NCI-H1417 (cell line): ENCODE results near the gene DCST2.

Experiments used
- DNase-seq, 3 experiments: peaks; one replicate each; lab custom pipeline; 2025; lab: John Stamatoyannopoulos, UW

Gene DCST2

DNA sequence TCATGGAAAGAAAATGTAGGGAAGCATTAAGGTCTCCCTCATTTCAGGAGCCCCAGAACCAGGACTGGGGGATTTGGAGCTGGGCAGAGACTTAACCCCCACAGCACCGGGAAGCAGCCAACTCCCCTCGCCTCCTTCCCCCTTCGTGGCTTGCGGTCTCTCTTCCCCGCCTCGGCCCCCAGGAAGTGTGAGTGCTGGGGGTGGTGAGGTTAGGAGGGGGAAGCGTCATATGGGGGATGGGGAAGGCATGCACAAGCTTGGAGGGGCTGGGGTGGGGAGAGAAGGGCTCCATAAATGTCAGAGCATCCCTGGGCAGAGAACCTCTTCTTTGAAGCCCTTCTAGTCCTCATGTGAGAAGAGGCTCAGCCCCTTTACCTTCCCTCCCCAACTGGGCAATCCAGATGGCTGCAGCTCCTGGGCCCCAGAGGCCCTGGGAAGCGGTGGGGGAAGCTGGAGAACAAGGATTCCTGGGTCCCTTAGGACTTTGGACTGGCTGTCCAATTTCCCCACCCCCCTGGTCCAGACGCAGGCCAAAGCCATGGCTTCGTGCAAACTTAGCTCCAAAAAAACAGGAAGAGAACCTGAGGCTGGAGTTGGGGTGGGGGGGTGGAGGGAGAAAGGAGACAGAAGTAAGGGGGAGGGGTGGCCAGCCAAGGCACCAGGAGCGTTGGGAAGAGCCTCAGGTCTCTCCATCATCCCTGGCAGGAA lies 23.2 kb downstream of the DCST2 start:
- no peak for DNase-seq

DNA sequence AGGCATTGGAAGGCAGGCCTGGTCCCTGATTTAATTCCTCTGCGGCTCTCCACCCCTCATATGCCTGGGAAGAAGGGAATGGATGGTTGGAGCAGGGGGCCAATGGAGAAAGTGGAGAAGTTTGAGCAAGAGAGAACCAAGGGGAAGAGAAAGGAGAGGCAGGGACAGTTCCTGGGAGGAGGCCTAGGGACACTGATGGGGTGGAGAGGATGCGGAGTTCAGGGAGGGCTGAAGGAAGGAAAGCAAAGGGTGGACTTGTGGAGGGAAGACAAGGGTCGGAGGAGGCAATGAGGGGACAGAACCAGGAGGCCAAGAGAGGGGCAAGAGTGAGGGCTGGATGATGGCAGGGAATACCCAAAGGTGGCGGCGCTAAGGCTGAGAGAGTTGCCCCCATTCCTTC lies 23.8 kb downstream of the DCST2 start:
- DNase-seq: no peak

DNA sequence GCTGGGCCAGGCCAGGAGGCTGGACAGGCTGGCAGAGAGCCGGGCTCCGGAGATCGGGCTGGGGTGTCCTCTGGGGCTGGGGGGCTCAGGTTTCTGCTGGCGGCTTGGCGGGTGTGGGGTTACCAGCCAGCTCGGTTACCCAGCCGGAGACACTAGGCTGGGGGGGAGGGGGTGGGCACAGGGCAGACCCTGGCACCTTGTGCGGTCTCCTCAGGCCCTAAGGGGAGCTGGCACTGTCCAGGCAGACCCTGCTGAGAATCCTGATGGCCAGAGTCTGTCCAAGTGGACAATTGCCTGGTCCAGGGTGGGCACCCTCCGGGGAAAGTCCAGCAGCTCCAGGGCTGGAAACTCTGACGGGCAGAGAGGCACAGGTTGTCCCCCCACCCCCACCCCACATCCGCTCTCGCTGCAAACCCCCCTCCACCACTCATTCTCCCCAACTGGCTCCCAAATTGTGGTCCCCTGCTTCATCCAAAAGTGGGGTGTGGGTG lies 24.3 kb downstream of the DCST2 start:
- no peak for DNase-seq

DNA sequence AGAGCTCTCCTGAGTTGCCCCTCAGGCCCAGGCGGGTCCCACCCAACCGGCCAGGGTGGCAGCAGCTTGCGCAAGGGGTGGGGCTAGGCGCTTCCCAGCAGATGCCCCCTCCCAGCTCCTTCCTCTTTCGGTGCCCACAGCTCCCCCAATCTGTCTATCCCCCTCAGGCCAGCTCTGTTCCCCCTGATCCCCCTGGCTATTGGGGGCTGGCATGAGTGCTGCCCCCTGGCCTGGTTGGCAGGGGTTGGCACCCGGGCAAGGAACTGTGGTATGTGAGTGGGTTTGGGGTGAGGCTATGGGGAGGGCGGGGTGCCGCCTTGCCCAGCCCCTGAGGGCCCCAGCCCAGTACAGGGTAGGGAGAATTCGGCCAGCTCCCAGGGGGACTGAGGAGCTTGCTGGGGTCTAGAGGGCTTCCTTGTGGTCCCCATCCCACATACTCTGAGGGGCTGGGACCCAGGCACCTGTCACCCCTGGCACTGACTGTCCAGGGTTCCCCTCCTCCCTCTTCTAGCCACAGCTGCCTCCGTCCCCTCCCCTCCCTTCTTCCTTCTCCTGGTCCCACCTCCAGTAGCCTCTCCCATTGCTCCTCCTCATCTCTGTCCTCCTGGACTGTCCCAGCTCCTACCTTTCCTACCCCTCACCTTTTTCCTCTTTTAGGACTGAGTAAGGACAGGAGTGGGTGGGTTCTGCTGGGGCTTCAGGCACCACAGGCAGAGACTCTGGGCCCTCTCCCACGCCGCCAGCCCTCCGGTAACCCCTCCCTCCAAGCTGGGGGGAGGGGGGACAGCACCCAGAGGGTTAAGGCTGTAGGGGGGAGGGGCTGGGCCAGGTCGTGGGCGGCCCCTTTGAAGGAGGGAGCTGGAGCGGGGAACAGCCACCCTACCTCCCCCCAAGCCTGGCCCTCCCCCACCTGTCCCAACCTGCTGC lies 25.3 kb downstream of the DCST2 start:
- DNase-seq: no peak

DNA sequence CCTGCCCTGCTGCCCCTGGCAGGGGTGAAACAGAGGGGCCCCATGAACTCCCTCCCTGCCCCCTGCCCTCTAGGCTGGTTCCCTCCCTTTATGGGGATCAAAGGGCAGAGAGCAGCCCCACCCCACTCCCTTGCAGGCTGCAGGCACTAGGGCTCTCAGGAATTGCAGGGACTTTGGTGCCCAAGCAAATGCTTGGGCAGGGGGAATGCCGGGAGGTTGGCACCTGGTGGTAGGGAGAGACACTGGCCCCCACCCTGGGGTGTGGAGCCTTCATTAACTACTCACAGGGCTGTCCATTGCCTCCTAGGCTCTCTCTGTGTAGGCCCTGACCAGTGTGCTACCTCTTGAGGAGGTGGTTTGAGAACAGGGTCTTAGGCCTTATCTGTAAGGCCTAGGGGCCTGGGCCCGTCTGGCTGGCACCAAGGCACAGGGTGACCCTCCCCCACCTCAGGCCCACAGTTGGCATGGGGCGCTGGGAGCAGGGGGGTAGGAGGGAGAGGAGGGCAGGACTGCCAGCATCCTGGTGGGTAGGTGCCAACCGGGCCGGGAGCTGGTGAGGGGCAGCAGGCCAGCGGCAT lies 26.2 kb downstream of the DCST2 start:
- DNase-seq: no peak

DNA sequence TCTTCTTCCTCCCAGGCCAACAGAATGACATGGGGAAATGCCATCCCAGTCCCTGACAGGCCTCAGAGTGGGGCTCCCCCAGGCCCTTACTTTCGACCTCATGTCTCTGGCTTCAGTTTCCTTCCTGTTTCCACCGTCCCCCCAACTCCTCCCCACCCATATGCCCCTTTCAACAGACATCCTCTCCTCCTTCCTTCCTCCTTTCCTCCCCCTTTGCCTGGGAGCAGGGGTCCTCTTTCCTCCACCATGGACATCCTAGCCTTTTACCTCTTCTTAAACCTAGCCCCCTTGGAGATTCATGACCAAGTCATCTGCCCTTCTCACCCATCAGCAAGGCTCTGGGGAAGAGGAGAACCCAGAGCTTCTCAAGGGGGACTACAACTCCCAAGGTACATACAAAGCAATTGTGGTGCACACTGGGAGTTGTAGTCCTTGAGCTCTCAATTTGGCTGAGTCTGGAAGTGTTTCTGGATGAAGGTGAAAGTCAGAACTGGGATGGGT lies 26.9 kb downstream of the DCST2 start:
- DNase-seq: peak in 1 of 3 experiments; percentile 26

GRCh38 chr1:155005076-155006011 lies 28.2 kb downstream of the DCST2 start:
- DNase-seq: peak in 2 of 3 experiments; percentile 64 to 67

GRCh38 chr1:155004352-155005075 lies 29.1 kb downstream of the DCST2 start:
- peak in 2 of 3 experiments; percentile 56 to 64 for DNase-seq

DNA sequence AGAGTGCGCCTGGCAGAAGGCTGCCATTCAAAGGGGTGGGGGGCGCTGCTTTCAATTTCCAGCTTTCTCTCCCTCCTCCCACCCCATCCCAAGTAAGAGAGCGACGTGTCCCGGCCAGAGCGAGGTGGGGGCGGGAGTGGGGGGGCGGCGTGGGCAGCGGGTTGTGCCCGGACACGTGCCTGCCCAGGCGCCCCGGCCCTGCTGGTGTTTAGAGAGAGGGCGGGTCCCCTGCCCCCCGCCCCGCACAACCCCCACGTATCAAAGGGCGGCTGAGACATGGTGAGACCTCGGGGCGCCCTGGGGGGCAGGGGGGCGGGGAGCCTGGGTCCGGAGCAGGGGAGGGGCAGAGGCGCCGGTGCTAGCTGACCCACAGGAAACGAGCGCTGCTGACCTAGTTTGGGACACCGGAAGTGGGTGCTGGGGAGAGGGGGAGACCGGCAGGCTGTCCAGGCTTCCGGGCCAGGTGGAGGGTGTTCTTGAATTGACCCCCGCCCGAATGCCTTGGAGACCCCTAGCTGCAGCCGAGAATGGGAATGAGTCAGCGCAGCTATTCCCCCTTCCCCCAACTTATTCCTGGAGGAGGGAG lies 29.7 kb downstream of the DCST2 start:
- peak in 2 of 3 experiments; percentile 67 to 77 for DNase-seq

DNA sequence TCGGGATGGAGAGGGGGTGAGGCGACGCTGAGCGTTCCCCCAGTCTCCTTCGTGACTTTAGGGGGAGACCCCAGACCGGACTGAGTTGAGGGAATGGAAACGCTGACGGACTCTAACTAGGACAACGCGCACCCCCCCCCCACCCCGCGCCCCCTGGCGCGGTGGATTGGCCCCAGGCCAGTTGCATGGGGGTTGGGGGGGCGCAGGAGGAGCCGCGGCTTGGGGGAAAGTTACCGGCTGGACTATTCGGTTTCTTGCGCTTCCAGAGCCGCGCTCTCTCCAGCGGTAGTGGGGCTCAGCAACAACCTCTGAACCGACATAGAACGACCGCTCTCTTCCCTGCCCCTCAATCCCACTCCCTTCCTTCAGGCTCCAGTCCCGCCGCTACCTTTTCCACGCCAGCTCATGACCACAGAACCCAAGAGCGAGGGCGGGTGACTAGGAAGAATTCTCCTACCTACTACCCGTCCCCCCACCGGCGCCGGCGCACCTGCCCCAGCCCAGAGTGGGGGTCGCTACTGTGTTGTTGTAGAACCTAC lies 30.3 kb downstream of the DCST2 start:
- peak; percentile 32 to 77 (median 74) for DNase-seq

DNA sequence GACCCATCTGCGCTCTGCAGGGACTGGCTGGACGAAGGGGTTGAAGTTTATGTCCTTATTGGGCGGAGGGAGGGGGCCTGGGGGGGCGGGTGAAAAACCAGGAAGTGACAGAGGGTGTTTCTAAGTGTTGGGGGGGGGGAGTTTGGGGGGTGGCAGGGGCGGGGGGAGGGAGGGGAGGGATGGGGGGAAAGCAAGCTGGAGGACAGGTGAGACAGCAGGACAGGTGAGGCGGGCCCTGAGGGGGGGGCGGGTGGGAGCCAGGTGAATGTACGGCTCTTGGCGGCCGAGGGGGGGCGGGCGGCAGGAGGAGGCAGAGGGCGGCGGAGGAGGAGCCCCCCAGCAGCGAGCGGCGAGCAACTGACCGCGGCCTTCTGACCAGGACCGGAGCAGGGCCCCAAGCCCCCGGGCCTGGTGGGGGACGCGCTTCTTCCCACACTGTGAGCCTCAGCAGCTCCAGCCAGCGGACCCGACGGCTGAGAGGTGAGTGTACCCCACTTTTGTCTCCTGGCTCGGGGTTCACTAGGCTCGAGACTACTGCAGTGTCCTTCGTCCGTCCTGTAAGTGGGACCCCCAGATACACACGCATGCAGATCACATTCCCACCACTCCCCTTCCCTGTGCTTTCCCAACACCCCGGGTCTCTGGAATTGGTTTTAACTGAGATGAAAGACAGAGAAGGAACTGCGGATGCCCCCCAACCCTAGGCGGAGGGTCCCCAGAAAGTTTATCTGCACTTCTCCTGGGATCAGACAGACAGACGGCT lies 30.9 kb downstream of the DCST2 start, which contains the start of gene ZBTB7B:
Gene ZBTB7B (plus strand): TSS at position 339 of the 763 bp plus-strand sequence. CDS start 11,859 bp downstream, outside the sequence.
- peak; percentile 44 to 73 (median 71) for DNase-seq

DNA sequence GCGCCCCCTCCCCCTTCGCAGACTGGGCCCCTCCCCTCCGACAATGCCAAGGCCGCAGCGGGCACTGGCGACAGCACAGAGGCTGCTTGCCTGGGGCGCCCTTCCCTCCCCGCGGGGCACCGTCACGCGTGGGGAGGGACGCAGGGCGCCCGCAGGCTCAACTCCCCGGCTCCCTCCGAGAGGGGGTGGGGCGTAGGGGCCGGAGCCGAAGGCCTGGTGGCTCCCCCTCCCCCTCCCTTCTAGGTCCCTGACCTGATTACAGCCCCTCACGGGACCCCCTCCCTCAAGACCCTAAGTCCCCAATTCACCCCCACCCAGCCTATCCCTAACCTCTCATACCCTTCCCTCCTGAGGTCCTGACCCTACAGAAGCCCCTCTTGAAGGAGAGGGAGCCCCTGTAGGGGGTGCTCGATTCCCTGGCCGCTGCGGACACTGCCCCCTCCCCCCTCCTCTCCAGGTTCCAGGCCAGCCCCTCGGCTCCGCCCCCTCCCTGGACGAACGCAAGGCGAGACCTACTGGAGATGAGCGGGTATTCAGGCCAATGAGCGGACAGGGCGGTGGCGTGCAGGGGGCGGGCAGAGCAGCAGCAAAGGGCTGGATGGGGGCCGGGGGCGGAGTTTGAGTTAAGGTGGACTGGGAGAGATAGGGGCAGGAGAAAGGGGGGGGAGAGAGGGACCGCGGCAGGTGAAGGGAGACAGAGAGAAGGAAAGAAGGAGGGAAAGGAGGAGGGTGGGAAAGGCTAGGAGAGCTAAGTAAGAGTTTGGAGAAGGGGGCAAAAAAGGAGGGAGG lies 31.7 kb downstream of the DCST2 start:
- DNase-seq: peak; percentile 98 to 100 (median 99)

- no peak for DNase-seq
Observed at GRCh38 chr1:155001425-155001674, 32.2 kb downstream of the DCST2 start.

GRCh38 chr1:155000726-155001424 lies 32.7 kb downstream of the DCST2 start:
- DNase-seq: peak; percentile 95 to 99 (median 96)

GRCh38 chr1:155000411-155000725 lies 33.2 kb downstream of the DCST2 start:
- DNase-seq: peak in 2 of 3 experiments; percentile 65 to 78

- DNase-seq: peak; percentile 43 to 78 (median 77)
Observed at GRCh38 chr1:154999571-155000410, 33.8 kb downstream of the DCST2 start.
